HL-60 (cell line): Measurements from ENCODE around the gene MND1.
"Not testable (repeated sequence)": the region's sequence is repeated elsewhere in the genome, so short reads cannot be mapped to it uniquely, and the experiment has no call there.

Experiments used
- DNase-seq, 2 experiments: peaks; one replicate each; pipeline ENCODE4 v3.0.0-alpha.2; 2010 to 2020; ENCODE audit warnings: low read depth in 1 of 2, low spot score in 1 of 2
- H3K27ac ChIP-seq: fragments of 250-450 bp; sonication (Bioruptor Pico); replicated peaks from 2 replicates; pipeline ENCODE4 v1.5.1; 2020; ENCODE audit warnings: mild to moderate bottlenecking, moderate library complexity
- H3K27me3 ChIP-seq: fragments of 250-450 bp; sonication (Bioruptor Pico); 2 replicates; pipeline ENCODE4 v1.5.1; 2021; ENCODE audit warnings: mild to moderate bottlenecking, moderate library complexity; ENCODE audit not compliant: insufficient read depth, poor library complexity, severe bottlenecking
- H3K4me3 ChIP-seq: replicated peaks from 2 replicates; pipeline ENCODE4 v1.5.1; 2011; ENCODE audit warnings: mild to moderate bottlenecking, control low read depth, low read length; ENCODE audit not compliant: insufficient read depth
- CTCF ChIP-seq: IDR thresholded peaks from one replicate; pipeline ENCODE4 v1.5.1; 2011; ENCODE audit warnings: low read length, control low read depth, inconsistent platforms; ENCODE audit not compliant: insufficient read depth
- GABPA ChIP-seq: IDR thresholded peaks from 2 replicates; pipeline ENCODE4 v1.6.1; 2012; ENCODE audit warnings: low read depth
- POLR2AphosphoS5 ChIP-seq: IDR thresholded peaks from 2 replicates; pipeline ENCODE4 v1.6.1; 2012; ENCODE audit warnings: low read depth
- REST ChIP-seq: IDR thresholded peaks from 2 replicates; pipeline ENCODE4 v1.6.1; 2012; ENCODE audit warnings: low read depth; ENCODE audit not compliant: insufficient replicate concordance
- SPI1 ChIP-seq: IDR thresholded peaks from 2 replicates; pipeline ENCODE4 v1.6.1; 2012; ENCODE audit warnings: low read depth, mild to moderate bottlenecking, borderline replicate concordance

Gene MND1

GRCh38 chr4:153448003-153448731 lies 103.7 kb downstream of the MND1 start:
- TF ChIP-seq GABPA, result no peak
- TF ChIP-seq REST, result no peak
- no peak for TF ChIP-seq POLR2AphosphoS5
- TF ChIP-seq SPI1, result no peak
- TF ChIP-seq CTCF, result no peak
- Histone ChIP-seq H3K27me3 (no peaks in the 10 kb centered on the region), H3K27ac (no peak overlapping the region), H3K4me3 (no peak overlapping the region)
- DNase-seq, result no peak

- DNase-seq, result no peak
- H3K4me3 ChIP-seq, result no peak overlapping the region
- TF ChIP-seq POLR2AphosphoS5 (no peak), CTCF (no peak), GABPA (no peak), SPI1 (no peak), REST (no peak)
- H3K27ac ChIP-seq, result peak overlapping the region; percentile 42
- no peaks in the 10 kb centered on the region for H3K27me3 ChIP-seq
Measured at GRCh38 chr4:153449338-153449737, 104.8 kb downstream of the MND1 start.

- Histone ChIP-seq H3K4me3 (no peak overlapping the region), H3K27me3 (no peaks in the 10 kb centered on the region), H3K27ac (peak overlapping the region; percentile 42)
- DNase-seq, result no peak
- TF ChIP-seq CTCF (no peak), REST (no peak), POLR2AphosphoS5 (no peak), SPI1 (no peak), GABPA (no peak)
Measured at GRCh38 chr4:153450544-153450917, 106.0 kb downstream of the MND1 start.

- not testable (repeated sequence) for H3K4me3 ChIP-seq, DNase-seq, H3K27me3 ChIP-seq
- peak overlapping the region; percentile 42 for H3K27ac ChIP-seq
Measured at GRCh38 chr4:153451145-153451544, 106.7 kb downstream of the MND1 start.
